ENCODE measurements around the gene GTF2H1. TPM values are rescaled to one million over a fixed set of nuclear protein-coding genes. Genes with fewer than 3 reads are reported as not detected.

The GTF2H1 gene
- total RNA-seq, 1 experiment from 2014 or later, result 85.2 TPM

- no peak for DNase-seq
- Histone ChIP-seq H3K27ac (no peak overlapping the region), H3K27me3 (no peaks in the 10 kb centered on the region), H3K4me3 (no peak overlapping the region), H3K4me1 (0 out of 2 replicates have a peak, but pooled peaks cover 11% of the 10 kb centered on the region), H3K9me3 (replicated peaks) (no peaks in the 10 kb centered on the region), H3K36me3 (peaks cover 72% of the 10 kb centered on the region)
These were observed 9.9 kb downstream of the GTF2H1 start for GRCh38 chr11:18332302-18332701.

- peaks cover 73% of the 10 kb centered on the region for H3K36me3 ChIP-seq
- H3K4me3 ChIP-seq, result no peak overlapping the region
- H3K4me1 ChIP-seq, result 0 out of 2 replicates have a peak, but pooled peaks cover 11% of the 10 kb centered on the region
- H3K9me3 ChIP-seq (replicated peaks), result no peaks in the 10 kb centered on the region
- DNase-seq, result no peak
- no peak overlapping the region for H3K27ac ChIP-seq
- no peaks in the 10 kb centered on the region for H3K27me3 ChIP-seq
These were observed 10.5 kb downstream of the GTF2H1 start for GRCh38 chr11:18332891-18333290.

GRCh38 chr11:18347471-18348125 is 25.2 kb downstream of the GTF2H1 start:
- Histone ChIP-seq H3K36me3 (peaks cover 51% of the 10 kb centered on the region), H3K27me3 (no peaks in the 10 kb centered on the region), H3K9me3 (replicated peaks) (no peaks in the 10 kb centered on the region), H3K4me3 (no peak overlapping the region), H3K27ac (no peak overlapping the region), H3K4me1 (no peaks in the 10 kb centered on the region)
- no peak for DNase-seq

GRCh38 chr11:18352581-18352980 is 30.2 kb downstream of the GTF2H1 start:
- H3K4me3 ChIP-seq, result no peak overlapping the region
- H3K27me3 ChIP-seq, result no peaks in the 10 kb centered on the region
- H3K36me3 ChIP-seq, result peaks cover 56% of the 10 kb centered on the region
- H3K4me1 ChIP-seq, result no peaks in the 10 kb centered on the region
- no peaks in the 10 kb centered on the region for H3K9me3 ChIP-seq (replicated peaks)
- H3K27ac ChIP-seq, result no peak overlapping the region
- DNase-seq, result no peak

- no peak overlapping the region for H3K4me3 ChIP-seq
- H3K36me3 ChIP-seq, result peaks cover 60% of the 10 kb centered on the region
- DNase-seq, result no peak
- H3K4me1 ChIP-seq, result no peaks in the 10 kb centered on the region
- no peaks in the 10 kb centered on the region for H3K9me3 ChIP-seq (replicated peaks)
- H3K27me3 ChIP-seq, result no peaks in the 10 kb centered on the region
- no peak overlapping the region for H3K27ac ChIP-seq
These were observed 36.3 kb downstream of the GTF2H1 start for GRCh38 chr11:18358646-18359045.

GRCh38 chr11:18361154-18361553 is 38.8 kb downstream of the GTF2H1 start:
- H3K36me3 ChIP-seq, result peaks cover 53% of the 10 kb centered on the region
- no peak overlapping the region for H3K27ac ChIP-seq
- DNase-seq, result no peak

GRCh38 chr11:18364495-18365073 is 42.2 kb downstream of the GTF2H1 start:
- DNase-seq, result no peak
- H3K36me3 ChIP-seq, result peaks cover 45% of the 10 kb centered on the region
- H3K27me3 ChIP-seq, result no peaks in the 10 kb centered on the region
- no peaks in the 10 kb centered on the region for H3K4me1 ChIP-seq
- no peaks in the 10 kb centered on the region for H3K9me3 ChIP-seq (replicated peaks)
- H3K4me3 ChIP-seq, result no peak overlapping the region
- no peak overlapping the region for H3K27ac ChIP-seq

More at GRCh38 chr11:18361154-18361553, 38.8 kb downstream of the GTF2H1 start:
- Histone ChIP-seq H3K4me1 (no peaks in the 10 kb centered on the region), H3K4me3 (no peak overlapping the region), H3K9me3 (replicated peaks) (no peaks in the 10 kb centered on the region), H3K27me3 (no peaks in the 10 kb centered on the region)

GRCh38 chr11:18365741-18366140 is 43.4 kb downstream of the GTF2H1 start:
- Histone ChIP-seq H3K27me3 (no peaks in the 10 kb centered on the region), H3K4me3 (no peak overlapping the region), H3K27ac (no peak overlapping the region), H3K9me3 (replicated peaks) (no peaks in the 10 kb centered on the region), H3K4me1 (no peaks in the 10 kb centered on the region), H3K36me3 (peaks cover 42% of the 10 kb centered on the region)
- no peak for DNase-seq

- H3K27ac ChIP-seq, result no peak overlapping the region
- H3K27me3 ChIP-seq, result no peaks in the 10 kb centered on the region
- H3K9me3 ChIP-seq (replicated peaks), result no peaks in the 10 kb centered on the region
- no peaks in the 10 kb centered on the region for H3K4me1 ChIP-seq
- H3K36me3 ChIP-seq, result peaks cover 36% of the 10 kb centered on the region
- H3K4me3 ChIP-seq, result no peak overlapping the region
- no peak for DNase-seq
These were observed 43.9 kb downstream of the GTF2H1 start for GRCh38 chr11:18366286-18366685.

- H3K36me3 ChIP-seq, result peaks cover 25% of the 10 kb centered on the region
- H3K4me3 ChIP-seq, result no peak overlapping the region
- no peaks in the 10 kb centered on the region for H3K4me1 ChIP-seq
- H3K27ac ChIP-seq, result no peak overlapping the region
- DNase-seq, result no peak
- H3K9me3 ChIP-seq (replicated peaks), result no peaks in the 10 kb centered on the region
- no peaks in the 10 kb centered on the region for H3K27me3 ChIP-seq
These were observed 45.1 kb downstream of the GTF2H1 start for GRCh38 chr11:18367431-18367830.

- no peak for DNase-seq
- Histone ChIP-seq H3K4me1 (no peaks in the 10 kb centered on the region), H3K9me3 (replicated peaks) (no peaks in the 10 kb centered on the region), H3K4me3 (no peak overlapping the region), H3K27me3 (no peaks in the 10 kb centered on the region), H3K27ac (no peak overlapping the region), H3K36me3 (peaks cover 21% of the 10 kb centered on the region)
These were observed 45.9 kb downstream of the GTF2H1 start for GRCh38 chr11:18368221-18368620.

- no peaks in the 10 kb centered on the region for H3K27me3 ChIP-seq
- no peaks in the 10 kb centered on the region for H3K4me1 ChIP-seq
- no peak for DNase-seq
- peaks cover 18% of the 10 kb centered on the region for H3K36me3 ChIP-seq
- no peaks in the 10 kb centered on the region for H3K9me3 ChIP-seq (replicated peaks)
- H3K27ac ChIP-seq, result no peak overlapping the region
- H3K4me3 ChIP-seq, result no peak overlapping the region
These were observed 47.0 kb downstream of the GTF2H1 start for GRCh38 chr11:18369398-18369797.

- H3K27me3 ChIP-seq, result no peaks in the 10 kb centered on the region
- no peak overlapping the region for H3K27ac ChIP-seq
- H3K4me3 ChIP-seq, result no peak overlapping the region
- peaks cover 9% of the 10 kb centered on the region for H3K36me3 ChIP-seq
- H3K9me3 ChIP-seq (replicated peaks), result no peaks in the 10 kb centered on the region
- no peak for DNase-seq
- H3K4me1 ChIP-seq, result no peaks in the 10 kb centered on the region
These were observed 48.9 kb downstream of the GTF2H1 start for GRCh38 chr11:18371279-18371678.

GRCh38 chr11:18372201-18372600 is 49.8 kb downstream of the GTF2H1 start:
- no peaks in the 10 kb centered on the region for H3K9me3 ChIP-seq (replicated peaks)
- DNase-seq, result no peak
- H3K36me3 ChIP-seq, result peaks cover 3% of the 10 kb centered on the region
- H3K27me3 ChIP-seq, result no peaks in the 10 kb centered on the region
- H3K27ac ChIP-seq, result no peak overlapping the region
- H3K4me3 ChIP-seq, result no peak overlapping the region
- H3K4me1 ChIP-seq, result no peaks in the 10 kb centered on the region

- Histone ChIP-seq H3K36me3 (no peaks in the 10 kb centered on the region), H3K27me3 (no peaks in the 10 kb centered on the region), H3K9me3 (replicated peaks) (no peaks in the 10 kb centered on the region), H3K4me1 (no peaks in the 10 kb centered on the region), H3K4me3 (no peak overlapping the region), H3K27ac (no peak overlapping the region)
- DNase-seq, result no peak
These were observed 52.6 kb downstream of the GTF2H1 start for GRCh38 chr11:18374956-18375355.

GRCh38 chr11:18375941-18376340 is 53.6 kb downstream of the GTF2H1 start:
- Histone ChIP-seq H3K36me3 (no peaks in the 10 kb centered on the region), H3K9me3 (replicated peaks) (no peaks in the 10 kb centered on the region), H3K27me3 (no peaks in the 10 kb centered on the region), H3K27ac (no peak overlapping the region), H3K4me1 (no peaks in the 10 kb centered on the region), H3K4me3 (no peak overlapping the region)
- DNase-seq, result no peak

Measured in SJCRH30 (cell line).